NCI-H82 (cell line): ENCODE data around the gene GPR83.
"Not testable (repeated sequence)": the region's sequence is repeated elsewhere in the genome, so short reads cannot be mapped to it uniquely, and the experiment has no call there.

Experiments used
- DNase-seq: peaks from one replicate; lab custom pipeline; 2025; lab: John Stamatoyannopoulos, UW

GPR83 gene

DNA sequence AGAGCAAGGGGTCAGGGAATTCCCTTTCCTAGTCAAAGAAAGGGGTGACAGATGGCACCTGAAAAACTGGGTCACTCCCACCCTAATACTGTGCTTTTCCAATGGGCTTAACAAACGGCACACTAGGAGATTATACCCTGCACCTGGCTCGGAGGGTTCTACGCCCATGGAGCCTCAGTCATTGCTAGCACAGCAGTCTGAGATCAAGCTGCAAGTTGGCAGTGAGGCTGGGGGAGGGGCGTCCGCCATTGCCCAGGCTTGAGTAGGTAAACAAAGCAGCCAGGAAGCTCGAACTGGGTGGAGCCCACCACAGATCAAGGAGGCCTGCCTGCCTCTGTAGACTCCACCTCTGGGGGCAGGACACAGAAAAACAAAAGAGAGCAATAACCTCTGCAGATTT, 30.6 kb downstream of the GPR83 start:
- DNase-seq, result peak; percentile 22

DNA sequence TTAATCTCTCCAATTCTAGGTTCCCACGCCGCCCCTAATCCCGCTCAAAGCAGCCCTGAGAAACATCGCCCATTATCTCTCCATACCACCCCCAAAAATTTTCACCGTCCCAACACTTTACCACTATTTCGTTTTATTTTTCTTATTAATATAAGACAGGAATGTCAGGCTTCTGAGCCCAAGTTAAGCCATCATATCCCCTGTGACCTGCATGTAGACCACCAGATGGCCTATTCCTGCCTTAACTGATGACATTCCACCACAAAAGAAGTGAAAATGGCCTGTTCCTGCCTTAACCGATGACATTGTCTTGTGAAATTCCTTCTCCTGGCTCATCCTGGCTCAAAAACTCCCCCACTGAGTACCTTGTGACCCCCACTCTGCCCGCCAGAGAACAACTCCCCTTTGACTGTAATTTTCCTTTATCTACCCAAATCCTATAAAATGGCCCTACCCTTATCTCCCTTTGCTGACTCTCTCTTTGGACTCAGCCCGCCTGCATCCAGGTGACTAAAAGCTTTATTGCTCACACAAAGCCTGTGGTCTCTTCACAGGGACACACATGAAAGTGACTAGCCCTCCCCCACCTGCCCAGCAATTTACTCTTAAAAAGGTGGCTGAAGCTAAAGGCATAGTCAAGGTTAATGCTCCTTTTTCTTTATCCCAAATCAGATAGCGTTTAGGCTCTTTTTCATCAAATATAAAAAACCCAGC, 50.2 kb downstream of the GPR83 start:
- not testable (repeated sequence) for DNase-seq

- DNase-seq, result not testable (repeated sequence)
Measured at GRCh38 chr11:94346311-94346710, 54.9 kb downstream of the GPR83 start.

GRCh38 chr11:94343495-94343894, 57.7 kb downstream of the GPR83 start:
- DNase-seq, result no peak

DNA sequence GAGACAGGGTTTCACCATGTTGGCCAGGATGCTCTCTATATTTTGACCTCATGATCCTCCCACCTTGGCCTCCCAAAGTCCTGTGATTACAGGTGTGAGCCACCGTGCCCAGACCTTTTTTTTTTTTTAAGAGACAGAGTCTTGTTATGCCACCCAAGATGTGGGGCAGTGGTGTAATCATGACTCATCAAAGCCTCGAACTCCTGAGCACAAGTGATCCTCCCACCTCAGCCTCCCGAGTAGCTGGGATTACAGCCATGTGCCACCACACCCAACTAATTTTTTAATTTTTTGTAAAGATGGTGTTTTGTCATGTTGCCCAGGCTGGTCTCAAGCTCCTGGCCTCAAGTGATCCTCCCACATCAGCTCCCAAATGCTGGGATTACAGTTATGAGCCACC, 59.0 kb downstream of the GPR83 start:
- no peak for DNase-seq

- DNase-seq, result no peak
Measured at GRCh38 chr11:94338651-94339050, 62.6 kb downstream of the GPR83 start.

DNA sequence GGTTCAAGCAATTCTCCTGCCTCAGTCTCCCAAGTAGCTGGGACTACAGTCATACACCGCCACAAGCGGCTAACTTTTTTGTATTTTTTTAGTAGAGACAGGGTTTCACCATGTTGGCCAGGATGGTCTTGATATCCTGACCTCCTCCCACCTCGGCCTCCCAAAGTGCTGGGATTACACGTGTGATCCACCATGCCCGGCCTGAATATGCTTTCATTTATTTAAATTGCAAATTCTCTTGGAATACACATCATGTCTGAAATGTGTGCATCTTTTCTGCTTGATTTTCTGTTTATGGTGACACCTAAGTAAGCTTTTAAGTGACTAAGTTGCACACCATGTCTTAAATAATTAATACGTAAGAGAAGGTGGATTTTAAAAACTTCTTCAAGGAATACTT, 65.2 kb downstream of the GPR83 start:
- no peak for DNase-seq

DNA sequence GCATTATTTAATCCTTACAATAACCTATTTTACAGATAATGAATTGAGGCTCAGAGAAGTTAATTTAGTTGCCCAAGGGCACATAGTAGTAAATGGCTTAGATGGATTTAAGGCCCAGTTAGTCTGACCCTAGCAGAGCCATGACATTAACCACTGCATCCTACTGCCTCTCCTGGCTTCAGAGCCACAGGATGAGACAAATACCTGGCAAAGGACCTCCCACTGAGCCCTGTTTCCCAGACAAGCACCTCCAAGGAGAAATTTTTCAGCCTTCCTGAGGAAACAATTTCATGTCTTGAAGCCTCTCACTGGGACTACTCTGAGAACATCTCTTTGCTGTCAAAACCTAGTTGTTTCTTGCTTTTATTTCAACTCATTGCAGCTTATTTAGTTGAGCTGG, 68.4 kb downstream of the GPR83 start:
- DNase-seq, result no peak

DNA sequence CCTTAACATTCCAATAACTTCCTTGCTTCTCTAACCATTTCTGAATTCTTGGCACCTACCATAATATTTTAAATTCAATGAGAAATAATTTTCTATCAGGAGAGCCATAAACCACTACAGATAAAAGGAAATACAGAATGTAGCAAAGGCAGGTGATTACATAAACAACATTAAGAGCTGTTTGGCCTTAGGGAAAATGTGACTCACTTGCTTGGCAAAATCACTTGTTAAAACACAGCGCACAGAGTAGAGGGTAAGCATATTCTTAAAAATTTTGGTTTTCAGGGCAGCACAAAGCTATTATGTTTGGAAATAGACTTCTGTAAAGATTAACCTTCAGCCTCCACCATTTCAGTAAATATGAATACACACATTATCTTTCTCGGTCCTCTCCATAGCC, 70.4 kb downstream of the GPR83 start:
- DNase-seq, result no peak

DNA sequence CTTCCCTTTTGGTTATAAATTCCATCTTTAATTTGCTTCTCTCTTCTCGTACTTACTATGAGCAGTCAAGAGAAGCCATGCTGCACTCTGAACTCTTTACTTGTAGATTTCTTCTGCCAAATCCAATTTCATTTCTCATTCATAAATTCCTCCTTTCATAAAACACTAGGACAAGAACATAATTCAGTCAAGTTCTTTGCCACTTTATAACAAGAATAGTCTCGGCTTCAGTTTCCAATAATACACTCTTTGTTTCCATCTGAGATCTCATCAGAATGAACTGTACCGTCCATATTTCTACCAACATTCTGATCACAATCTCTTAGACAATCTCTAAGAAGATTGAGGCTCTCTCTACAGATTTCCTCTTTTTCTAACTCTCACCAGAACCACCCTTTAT, 71.7 kb downstream of the GPR83 start:
- no peak for DNase-seq

DNA sequence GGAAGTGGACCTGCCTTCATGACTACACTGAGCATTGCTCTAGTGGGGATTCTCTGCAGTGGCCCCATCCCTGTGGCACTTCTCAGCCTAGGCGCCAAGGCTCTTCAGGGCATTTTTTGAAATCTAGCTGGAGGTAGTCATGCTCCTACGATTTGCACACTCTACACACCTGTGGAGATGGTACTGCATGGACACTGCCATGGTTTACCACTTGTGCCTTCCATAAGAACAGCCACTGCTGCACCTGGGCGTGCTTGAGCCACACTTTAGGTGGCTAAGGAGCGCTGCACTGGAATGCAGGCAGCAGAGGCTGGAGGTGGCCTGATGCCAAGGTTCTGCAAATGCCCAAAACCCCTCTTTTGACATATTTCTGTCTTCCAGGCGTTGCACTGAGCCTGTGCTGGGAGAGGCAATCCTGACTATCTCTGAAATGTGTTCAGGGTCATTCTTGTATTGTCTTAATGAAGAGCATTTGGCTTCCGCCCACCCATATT, 72.6 kb downstream of the GPR83 start:
- DNase-seq, result no peak
